Smooth muscle cell (in vitro differentiated cells): ENCODE results near the gene PLEKHH1. TPM values are rescaled to one million over a fixed set of nuclear protein-coding genes. Genes with fewer than 3 reads are reported as not detected.

Source experiments
- DNase-seq: peaks from one replicate; lab custom pipeline; 2025; ENCODE audit not compliant: unreplicated experiment; lab: John Stamatoyannopoulos, UW
- H2AFZ ChIP-seq: fragments of 200-600 bp; sonication (generic); 2 replicates; pipeline ENCODE4 v1.6.0; 2016; ENCODE audit warnings: antibody characterized with exemption, low read depth, mild to moderate bottlenecking
- H3F3A ChIP-seq: fragments of 200-600 bp; sonication (generic); 2 replicates; pipeline ENCODE4 v1.6.0; 2017; ENCODE audit warnings: antibody characterized with exemption, low read depth
- H3K27ac ChIP-seq: fragments of 200-600 bp; sonication (generic); 2 replicates; pipeline ENCODE4 v1.5.1; 2016; ENCODE audit warnings: low read depth, mild to moderate bottlenecking
- H3K27me3 ChIP-seq: fragments of 200-600 bp; sonication (generic); 2 replicates; pipeline ENCODE4 v1.6.1; 2016; ENCODE audit warnings: low read depth, mild to moderate bottlenecking
- H3K36me3 ChIP-seq: fragments of 200-600 bp; sonication (generic); 2 replicates; pipeline ENCODE4 v1.5.1; 2016; ENCODE audit warnings: low read depth
- H3K4me1 ChIP-seq: fragments of 200-600 bp; sonication (generic); 2 replicates; pipeline ENCODE4 v1.5.1; 2016; ENCODE audit warnings: low read depth
- H3K4me2 ChIP-seq: fragments of 200-600 bp; sonication (generic); 2 replicates; pipeline ENCODE4 v1.6.0; 2016; ENCODE audit warnings: mild to moderate bottlenecking
- H3K4me3 ChIP-seq: fragments of 200-600 bp; sonication (generic); 2 replicates; pipeline ENCODE4 v1.5.1; 2016; ENCODE audit warnings: mild to moderate bottlenecking
- H3K79me2 ChIP-seq: fragments of 200-600 bp; sonication (generic); 2 replicates; pipeline ENCODE4 v1.6.0; 2016; ENCODE audit warnings: low read depth, mild to moderate bottlenecking
- H3K9ac ChIP-seq: fragments of 200-600 bp; sonication (generic); 2 replicates; pipeline ENCODE4 v1.6.0; 2016; ENCODE audit warnings: low read depth
- H3K9me3 ChIP-seq: fragments of 200-600 bp; sonication (generic); replicated peaks from 2 replicates; pipeline ENCODE4 v1.5.1; 2016; ENCODE audit warnings: low read depth
- H4K20me1 ChIP-seq: fragments of 200-600 bp; sonication (generic); 2 replicates; pipeline ENCODE4 v1.6.0; 2016; ENCODE audit warnings: low read depth
- CTCF ChIP-seq: fragments of 200-600 bp; sonication (generic); IDR thresholded peaks from 2 replicates; pipeline ENCODE4 v1.5.1; 2017; ENCODE audit warnings: borderline replicate concordance, mild to moderate bottlenecking, antibody characterized with exemption; ENCODE audit not compliant: insufficient read depth, poor library complexity, severe bottlenecking
- WGBS: methylation state at CpG from one replicate; pipeline ENCODE4 v1.1.7; 2016; ENCODE audit warnings: low lambda C conversion rate; 5-methylcytosine and 5-hydroxymethylcytosine counted together
- polyA plus RNA-seq: library from polyadenylated mRNA; unstranded; fragments of >200 nt; fragmentation: Nextera tagmentation; extraction: Ambion mirVana; gene quantifications from 2 replicates; pipeline ENCODE4 v1.2.1, GENCODE V29; 2016
- total RNA-seq: library from RNA; depleted of rRNA; stranded (reverse); fragments of >200 nt; gene quantifications from 2 replicates; pipeline ENCODE4 v1.2.3, GENCODE V29; 2014

Gene PLEKHH1
- total and polyA plus RNA-seq, 2 experiments from 2014 or later = 0.88 to 12.1 TPM

GRCh38 chr14:67523764-67524633 lies 9.1 kb upstream of the PLEKHH1 start:
- H3K4me3 ChIP-seq = no peak overlapping the region
- no peaks in the 10 kb centered on the region for H3K79me2 ChIP-seq
- H3K27ac ChIP-seq = no peak overlapping the region
- TF ChIP-seq CTCF = no peak
- no peaks in the 10 kb centered on the region for H3K4me1 ChIP-seq
- H3K27me3 ChIP-seq = peaks cover 25% of the 10 kb centered on the region
- H2AFZ ChIP-seq = no peak overlapping the region
- no peaks in the 10 kb centered on the region for H3F3A ChIP-seq
- H3K4me2 ChIP-seq = peak overlapping the region; percentile 22
- H3K9ac ChIP-seq = no peak overlapping the region
- WGBS = 76% methylated on average over 7 of the region's 7 CpGs
- H4K20me1 ChIP-seq = no peaks in the 10 kb centered on the region
- H3K9me3 ChIP-seq = no peaks in the 10 kb centered on the region
- no peak for DNase-seq
- H3K36me3 ChIP-seq = no peaks in the 10 kb centered on the region

GRCh38 chr14:67524634-67524963 lies 8.5 kb upstream of the PLEKHH1 start:
- Histone ChIP-seq H3K27me3 (peaks cover 19% of the 10 kb centered on the region), H3K4me1 (no peaks in the 10 kb centered on the region), H3K36me3 (no peaks in the 10 kb centered on the region), H3K9me3 (no peaks in the 10 kb centered on the region), H3K9ac (no peak overlapping the region), H3K4me2 (peak overlapping the region; percentile 22), H3K4me3 (no peak overlapping the region), H4K20me1 (no peaks in the 10 kb centered on the region), H3K27ac (no peak overlapping the region), H3K79me2 (no peaks in the 10 kb centered on the region), H2AFZ (no peak overlapping the region), H3F3A (no peaks in the 10 kb centered on the region)
- 65% methylated on average over 3 of the region's 3 CpGs for WGBS
- TF ChIP-seq CTCF = no peak
- no peak for DNase-seq

- H3K4me3 ChIP-seq = no peak overlapping the region
- TF ChIP-seq CTCF = no peak
- H4K20me1 ChIP-seq = no peaks in the 10 kb centered on the region
- WGBS = 84% methylated on average over 4 of the region's 4 CpGs
- H3K9me3 ChIP-seq = no peaks in the 10 kb centered on the region
- no peaks in the 10 kb centered on the region for H3F3A ChIP-seq
- H3K79me2 ChIP-seq = no peaks in the 10 kb centered on the region
- H2AFZ ChIP-seq = no peak overlapping the region
- H3K9ac ChIP-seq = no peak overlapping the region
- H3K4me1 ChIP-seq = no peaks in the 10 kb centered on the region
- DNase-seq = no peak
- H3K36me3 ChIP-seq = no peaks in the 10 kb centered on the region
- H3K4me2 ChIP-seq = no peak overlapping the region
- no peak overlapping the region for H3K27ac ChIP-seq
- H3K27me3 ChIP-seq = peaks cover 16% of the 10 kb centered on the region
These were observed 7.7 kb upstream of the PLEKHH1 start for GRCh38 chr14:67525389-67525788.

- H3K4me2 ChIP-seq = no peak overlapping the region
- H2AFZ ChIP-seq = no peak overlapping the region
- no peak for TF ChIP-seq CTCF
- H3K27ac ChIP-seq = no peak overlapping the region
- H3K9me3 ChIP-seq = no peaks in the 10 kb centered on the region
- H3K36me3 ChIP-seq = no peaks in the 10 kb centered on the region
- no peaks in the 10 kb centered on the region for H4K20me1 ChIP-seq
- H3K4me3 ChIP-seq = no peak overlapping the region
- 76% methylated on average over 6 of the region's 6 CpGs for whole genome bisulfite sequencing
- peaks cover 8% of the 10 kb centered on the region for H3K27me3 ChIP-seq
- DNase-seq = no peak
- H3K79me2 ChIP-seq = no peaks in the 10 kb centered on the region
- H3K9ac ChIP-seq = no peak overlapping the region
- H3K4me1 ChIP-seq = no peaks in the 10 kb centered on the region
- no peaks in the 10 kb centered on the region for H3F3A ChIP-seq
These were observed 6.9 kb upstream of the PLEKHH1 start for GRCh38 chr14:67526181-67526580.
